WTC11 (cell line): ENCODE measurements around the gene BCAS3. TPM values are rescaled to one million over a fixed set of nuclear protein-coding genes. Genes with fewer than 3 reads are reported as not detected.

Experiments used
- ATAC-seq: fragments of 200-7000 bp; cut with Tn5 transposase; 2 replicates; pipeline ENCODE4 v1.10.0; 2021; ENCODE audit warnings: mild to moderate bottlenecking, moderate library complexity
- CTCF ChIA-PET: fragments of 300-600 bp; sonication (Branson Sonifier 250); formaldehyde crosslinking; loops from one replicate; lab custom pipeline; 2021; ENCODE audit warnings: antibody characterized with exemption; lab: Charles Lee
- POLR2A ChIA-PET: fragments of 350-600 bp; sonication (Branson Sonifier 250); formaldehyde crosslinking; loops from one replicate; lab custom pipeline; 2021; ENCODE audit warnings: antibody characterized with exemption; lab: Charles Lee
- DNase-seq: peaks from one replicate; pipeline ENCODE4 v3.0.0; 2021; ENCODE audit warnings: low spot score
- H3K27ac Mint-ChIP-seq: 2 replicates; pipeline ENCODE4 v1.8.0; 2021; ENCODE audit warnings: mixed read lengths
- H3K27me3 Mint-ChIP-seq: 2 replicates; pipeline ENCODE4 v1.8.0; 2021; ENCODE audit warnings: low read depth, mild to moderate bottlenecking, moderate library complexity, mixed read lengths
- H3K36me3 Mint-ChIP-seq: 2 replicates; pipeline ENCODE4 v1.8.0; 2021; ENCODE audit warnings: mixed read lengths
- H3K4me1 Mint-ChIP-seq: 2 replicates; pipeline ENCODE4 v1.8.0; 2022; ENCODE audit warnings: mixed read lengths
- H3K4me3 Mint-ChIP-seq: 2 replicates; pipeline ENCODE4 v1.8.0; 2021; ENCODE audit warnings: mild to moderate bottlenecking, moderate library complexity, mixed read lengths
- H3K9me3 Mint-ChIP-seq: 2 replicates; pipeline ENCODE4 v1.8.0; 2021; ENCODE audit warnings: mixed read lengths
- ETV6 ChIP-seq: sonication (generic); formaldehyde crosslinking; IDR thresholded peaks from 2 replicates; pipeline ENCODE4 v1.8.1; 2022; ENCODE audit warnings: mild to moderate bottlenecking, missing genetic modification reagents
- NFE2L1 ChIP-seq: sonication (generic); formaldehyde crosslinking; IDR thresholded peaks from 2 replicates; pipeline ENCODE4 v1.8.1; 2023; ENCODE audit warnings: missing genetic modification reagents
- NFYB ChIP-seq: sonication (generic); formaldehyde crosslinking; conservative IDR thresholded peaks from 2 replicates; pipeline ENCODE4 v1.8.0; 2022; ENCODE audit warnings: low read depth, missing genetic modification reagents
- TEAD1 ChIP-seq: sonication (generic); formaldehyde crosslinking; IDR thresholded peaks from 2 replicates; pipeline ENCODE4 v1.8.0; 2022; ENCODE audit warnings: mild to moderate bottlenecking, missing genetic modification reagents
- ZNF219 ChIP-seq: sonication (generic); formaldehyde crosslinking; IDR thresholded peaks from 2 replicates; pipeline ENCODE4 v1.8.0; 2023; ENCODE audit warnings: missing genetic modification reagents, mild to moderate bottlenecking, borderline replicate concordance
- ZNF232 ChIP-seq: sonication (generic); formaldehyde crosslinking; IDR thresholded peaks from 2 replicates; pipeline ENCODE4 v1.8.0; 2022; ENCODE audit warnings: mild to moderate bottlenecking, missing genetic modification reagents
- ZNF263 ChIP-seq: sonication (generic); formaldehyde crosslinking; IDR thresholded peaks from 2 replicates; pipeline ENCODE4 v1.8.1; 2022; ENCODE audit warnings: low read depth, mild to moderate bottlenecking, moderate library complexity, missing genetic modification reagents
- ZNF317 ChIP-seq: sonication (generic); formaldehyde crosslinking; IDR thresholded peaks from 2 replicates; pipeline ENCODE4 v1.8.1; 2023; ENCODE audit warnings: low read depth, mild to moderate bottlenecking, moderate library complexity, missing genetic modification reagents, borderline replicate concordance
- total RNA-seq: library from RNA; stranded (reverse); gene quantifications from 3 replicates; pipeline ENCODE4 v1.2.3, GENCODE V29; 2021
- TF ChIP-seq, protein P1 (sequence below): sonication (generic); formaldehyde crosslinking; conservative IDR thresholded peaks from 2 replicates; pipeline ENCODE4 v1.8.1; 2023; ENCODE audit warnings: mild to moderate bottlenecking, low read depth, missing genetic modification reagents, moderate library complexity
- TF ChIP-seq, protein P2 (sequence below): sonication (generic); formaldehyde crosslinking; IDR thresholded peaks from 2 replicates; pipeline ENCODE4 v1.8.1; 2022; ENCODE audit warnings: low read depth, missing genetic modification reagents, borderline replicate concordance
- TF ChIP-seq, protein P3 (sequence below): fragments of 200-600 bp; IDR thresholded peaks from 2 replicates; pipeline ENCODE4 v1.8.0; 2022; ENCODE audit warnings: antibody characterized with exemption

The BCAS3 gene
- total RNA-seq, 1 experiment from 2014 or later = 15.5 TPM

DNA sequence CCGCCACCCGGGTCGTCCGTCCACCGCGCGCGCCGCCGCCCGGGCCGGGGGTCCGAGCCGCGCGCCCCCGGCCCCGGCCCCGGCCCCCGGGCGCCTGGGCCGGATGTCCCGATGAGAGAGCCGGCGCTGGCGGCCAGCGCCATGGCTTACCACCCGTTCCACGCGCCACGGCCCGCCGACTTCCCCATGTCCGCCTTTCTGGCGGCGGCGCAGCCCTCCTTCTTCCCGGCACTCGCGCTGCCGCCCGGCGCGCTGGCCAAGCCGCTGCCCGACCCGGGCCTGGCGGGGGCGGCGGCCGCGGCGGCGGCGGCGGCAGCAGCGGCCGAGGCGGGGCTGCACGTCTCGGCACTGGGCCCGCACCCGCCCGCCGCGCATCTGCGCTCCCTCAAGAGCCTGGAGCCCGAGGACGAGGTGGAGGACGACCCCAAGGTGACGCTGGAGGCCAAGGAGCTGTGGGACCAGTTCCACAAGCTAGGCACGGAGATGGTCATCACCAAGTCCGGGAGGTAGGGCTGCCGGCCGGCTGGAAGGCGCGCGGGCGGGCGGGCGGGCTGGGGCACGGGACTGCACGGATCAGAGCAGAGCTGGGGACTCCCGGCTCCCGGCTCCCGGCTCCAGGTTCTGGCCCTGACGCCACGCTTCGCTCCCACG, 722.5 kb downstream of the BCAS3 start (continued):
- TF ChIP-seq NFE2L1 (CRISPR knock-in tag) (no peak), ZNF232 (CRISPR knock-in tag) (no peak)
- TF ChIP-seq, protein P1, sequence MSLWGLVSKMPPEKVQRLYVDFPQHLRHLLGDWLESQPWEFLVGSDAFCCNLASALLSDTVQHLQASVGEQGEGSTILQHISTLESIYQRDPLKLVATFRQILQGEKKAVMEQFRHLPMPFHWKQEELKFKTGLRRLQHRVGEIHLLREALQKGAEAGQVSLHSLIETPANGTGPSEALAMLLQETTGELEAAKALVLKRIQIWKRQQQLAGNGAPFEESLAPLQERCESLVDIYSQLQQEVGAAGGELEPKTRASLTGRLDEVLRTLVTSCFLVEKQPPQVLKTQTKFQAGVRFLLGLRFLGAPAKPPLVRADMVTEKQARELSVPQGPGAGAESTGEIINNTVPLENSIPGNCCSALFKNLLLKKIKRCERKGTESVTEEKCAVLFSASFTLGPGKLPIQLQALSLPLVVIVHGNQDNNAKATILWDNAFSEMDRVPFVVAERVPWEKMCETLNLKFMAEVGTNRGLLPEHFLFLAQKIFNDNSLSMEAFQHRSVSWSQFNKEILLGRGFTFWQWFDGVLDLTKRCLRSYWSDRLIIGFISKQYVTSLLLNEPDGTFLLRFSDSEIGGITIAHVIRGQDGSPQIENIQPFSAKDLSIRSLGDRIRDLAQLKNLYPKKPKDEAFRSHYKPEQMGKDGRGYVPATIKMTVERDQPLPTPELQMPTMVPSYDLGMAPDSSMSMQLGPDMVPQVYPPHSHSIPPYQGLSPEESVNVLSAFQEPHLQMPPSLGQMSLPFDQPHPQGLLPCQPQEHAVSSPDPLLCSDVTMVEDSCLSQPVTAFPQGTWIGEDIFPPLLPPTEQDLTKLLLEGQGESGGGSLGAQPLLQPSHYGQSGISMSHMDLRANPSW (CRISPR knock-in tag) = no peak
- TF ChIP-seq, protein P2, sequence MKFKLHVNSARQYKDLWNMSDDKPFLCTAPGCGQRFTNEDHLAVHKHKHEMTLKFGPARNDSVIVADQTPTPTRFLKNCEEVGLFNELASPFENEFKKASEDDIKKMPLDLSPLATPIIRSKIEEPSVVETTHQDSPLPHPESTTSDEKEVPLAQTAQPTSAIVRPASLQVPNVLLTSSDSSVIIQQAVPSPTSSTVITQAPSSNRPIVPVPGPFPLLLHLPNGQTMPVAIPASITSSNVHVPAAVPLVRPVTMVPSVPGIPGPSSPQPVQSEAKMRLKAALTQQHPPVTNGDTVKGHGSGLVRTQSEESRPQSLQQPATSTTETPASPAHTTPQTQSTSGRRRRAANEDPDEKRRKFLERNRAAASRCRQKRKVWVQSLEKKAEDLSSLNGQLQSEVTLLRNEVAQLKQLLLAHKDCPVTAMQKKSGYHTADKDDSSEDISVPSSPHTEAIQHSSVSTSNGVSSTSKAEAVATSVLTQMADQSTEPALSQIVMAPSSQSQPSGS = no peak

DNA sequence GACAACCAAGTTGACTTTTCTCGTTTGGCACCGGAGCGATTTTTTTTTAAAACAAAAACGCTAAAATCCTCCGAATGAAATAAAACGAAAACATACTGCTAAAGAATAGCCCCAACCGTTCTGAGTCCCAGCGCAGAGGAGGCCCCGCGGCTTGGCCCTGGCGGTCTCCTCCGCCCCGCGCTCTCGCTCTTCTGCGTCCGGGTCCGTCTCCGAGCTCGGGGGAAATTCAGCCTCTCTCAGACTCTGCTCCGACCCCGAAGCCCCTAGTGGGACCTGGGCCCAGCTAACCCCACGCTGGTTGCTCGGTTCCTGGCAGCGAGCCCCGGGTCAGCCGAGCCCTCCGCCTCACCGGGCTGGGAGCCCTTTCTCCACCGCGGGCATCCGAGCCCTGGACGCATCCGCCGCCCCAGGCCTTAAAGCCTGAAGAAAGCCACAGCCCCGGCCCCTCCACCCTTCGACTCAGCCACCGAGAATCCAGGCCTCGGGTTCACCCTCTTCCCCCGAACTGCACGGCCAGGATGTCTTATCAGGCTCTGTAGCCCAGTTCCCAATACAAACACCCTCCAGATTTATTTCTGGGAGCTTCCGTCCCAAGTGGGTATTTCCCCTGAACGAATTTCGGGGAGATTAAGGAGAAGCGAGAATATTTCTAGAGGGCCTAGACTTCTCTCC, 723.2 kb downstream of the BCAS3 start:
- DNase-seq (no peak), ATAC-seq (no peak)
- no peaks in the 10 kb centered on the region for H3K36me3 Mint-ChIP-seq
- H3K4me1 Mint-ChIP-seq = peaks cover 39% of the 10 kb centered on the region
- no peak overlapping the region for H3K27ac Mint-ChIP-seq
- H3K4me3 Mint-ChIP-seq = peak overlapping the region; percentile 49
- H3K27me3 Mint-ChIP-seq = peaks cover 95% of the 10 kb centered on the region
- TF ChIP-seq NFE2L1 (CRISPR knock-in tag) = no peak
- TF ChIP-seq, protein P3, sequence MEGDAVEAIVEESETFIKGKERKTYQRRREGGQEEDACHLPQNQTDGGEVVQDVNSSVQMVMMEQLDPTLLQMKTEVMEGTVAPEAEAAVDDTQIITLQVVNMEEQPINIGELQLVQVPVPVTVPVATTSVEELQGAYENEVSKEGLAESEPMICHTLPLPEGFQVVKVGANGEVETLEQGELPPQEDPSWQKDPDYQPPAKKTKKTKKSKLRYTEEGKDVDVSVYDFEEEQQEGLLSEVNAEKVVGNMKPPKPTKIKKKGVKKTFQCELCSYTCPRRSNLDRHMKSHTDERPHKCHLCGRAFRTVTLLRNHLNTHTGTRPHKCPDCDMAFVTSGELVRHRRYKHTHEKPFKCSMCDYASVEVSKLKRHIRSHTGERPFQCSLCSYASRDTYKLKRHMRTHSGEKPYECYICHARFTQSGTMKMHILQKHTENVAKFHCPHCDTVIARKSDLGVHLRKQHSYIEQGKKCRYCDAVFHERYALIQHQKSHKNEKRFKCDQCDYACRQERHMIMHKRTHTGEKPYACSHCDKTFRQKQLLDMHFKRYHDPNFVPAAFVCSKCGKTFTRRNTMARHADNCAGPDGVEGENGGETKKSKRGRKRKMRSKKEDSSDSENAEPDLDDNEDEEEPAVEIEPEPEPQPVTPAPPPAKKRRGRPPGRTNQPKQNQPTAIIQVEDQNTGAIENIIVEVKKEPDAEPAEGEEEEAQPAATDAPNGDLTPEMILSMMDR = no peak
- ChIA-PET CTCF (interaction anchor here (2.8 to 4.2 kb wide), 2 partner anchors 10 to 429 kb away, joined by 8 to 37 read pairs; no protein-coding TSS in a partner anchor), POLR2A (no interaction called here)
- H3K9me3 Mint-ChIP-seq = no peaks in the 10 kb centered on the region

DNA sequence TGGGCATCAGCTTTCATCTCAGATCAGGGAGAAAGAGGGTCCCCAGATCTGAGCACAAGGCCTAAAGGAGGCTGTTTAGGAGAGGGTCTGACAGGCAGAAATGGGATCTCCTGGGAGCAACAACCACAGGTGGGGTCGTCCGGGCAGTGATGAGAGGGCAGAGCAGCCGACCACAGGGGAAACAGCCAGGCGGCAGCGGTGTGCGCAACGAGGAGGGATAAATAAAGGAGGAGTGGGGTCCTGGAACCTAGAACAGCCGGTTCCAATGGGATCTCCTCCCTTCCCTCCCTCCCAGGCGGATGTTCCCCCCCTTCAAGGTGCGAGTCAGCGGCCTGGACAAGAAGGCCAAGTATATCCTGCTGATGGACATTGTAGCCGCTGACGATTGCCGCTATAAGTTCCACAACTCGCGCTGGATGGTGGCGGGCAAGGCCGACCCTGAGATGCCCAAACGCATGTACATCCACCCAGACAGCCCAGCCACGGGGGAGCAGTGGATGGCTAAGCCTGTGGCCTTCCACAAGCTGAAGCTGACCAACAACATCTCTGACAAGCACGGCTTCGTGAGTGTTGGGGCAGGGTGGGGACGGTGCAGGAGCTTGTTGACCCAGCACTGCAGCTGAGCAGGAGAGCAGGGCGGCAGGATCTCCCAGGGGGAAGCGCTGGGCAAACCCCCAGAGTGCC, 723.9 kb downstream of the BCAS3 start:
- ATAC-seq (no peak), DNase-seq (no peak)
- H3K4me3 Mint-ChIP-seq = peak overlapping the region; percentile 49; the same call in 1 of the 2 replicates
- H3K36me3 Mint-ChIP-seq = no peaks in the 10 kb centered on the region
- ChIA-PET POLR2A (interaction anchor here (0.5 kb wide), 1 partner anchor 150 kb away, joined by 3 read pairs; no protein-coding TSS in a partner anchor), CTCF (interaction anchor here (2.8 to 4.2 kb wide), 2 partner anchors 9 to 430 kb away, joined by 8 to 37 read pairs; no protein-coding TSS in a partner anchor)
- H3K4me1 Mint-ChIP-seq = peaks cover 38% of the 10 kb centered on the region
- no peak overlapping the region for H3K27ac Mint-ChIP-seq
- no peaks in the 10 kb centered on the region for H3K9me3 Mint-ChIP-seq
- TF ChIP-seq NFYB (CRISPR knock-in tag) = no peak
- no peak for TF ChIP-seq TEAD1 (CRISPR knock-in tag)
- TF ChIP-seq ZNF219 (CRISPR knock-in tag) = no peak
- no peak for TF ChIP-seq ZNF263 (CRISPR knock-in tag)
- no peak for TF ChIP-seq ZNF317 (CRISPR knock-in tag)
- no peak for TF ChIP-seq ETV6 (CRISPR knock-in tag)
- peaks cover 95% of the 10 kb centered on the region for H3K27me3 Mint-ChIP-seq
